ENCODE data around the gene NTN5. TPM values are rescaled to one million over a fixed set of nuclear protein-coding genes. Genes with fewer than 3 reads are reported as not detected.

The NTN5 gene
- total RNA-seq, 1 donor from 2014 or later, result 0.11 TPM

GRCh38 chr19:48642862-48643261 is 30.0 kb downstream of the NTN5 start:
- intact Hi-C loops (cut with micrococcal nuclease), result loop anchor here (10.0 kb wide), 1 partner anchor 102 kb away; the partner anchor contains the start of genes IZUMO1 and RASIP1
- no peak for TF ChIP-seq CTCF (IDR thresholded peaks at IDR 0.05; ENCODE audit: borderline replicate concordance)
- no peaks in the 10 kb centered on the region for H3K9me3 ChIP-seq (replicated peaks)
- H3K27ac ChIP-seq (replicated peaks), result no peak overlapping the region
- H3K27me3 ChIP-seq (ENCODE audit: low read depth), result no peaks in the 10 kb centered on the region
- H3K4me3 ChIP-seq, result no peak overlapping the region
- H3K36me3 ChIP-seq, result no peaks in the 10 kb centered on the region
- peaks cover 32% of the 10 kb centered on the region for H3K4me1 ChIP-seq
- no peak for DNase-seq

DNA sequence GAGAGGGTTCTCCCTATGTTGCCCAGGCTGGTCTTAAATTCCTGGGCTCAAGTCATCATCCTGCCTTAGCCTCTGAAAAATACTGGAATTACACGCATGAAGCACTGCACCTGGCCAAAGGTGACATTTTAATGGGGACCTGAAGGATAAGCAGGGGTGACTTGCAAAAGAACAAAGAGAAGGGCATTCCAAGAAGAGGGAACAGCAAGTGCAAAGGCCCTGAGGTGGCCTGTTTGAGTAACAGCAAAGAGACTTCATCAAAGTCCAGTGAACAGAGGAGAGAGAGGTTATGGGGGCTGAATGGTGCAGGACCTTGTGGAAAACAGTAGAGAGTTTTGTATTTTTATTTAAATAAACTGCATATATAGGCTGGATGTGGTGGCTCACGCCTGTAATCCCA is 31.0 kb downstream of the NTN5 start:
- no peak for TF ChIP-seq CTCF (IDR thresholded peaks at IDR 0.05; ENCODE audit: borderline replicate concordance)
- intact Hi-C loops (cut with micrococcal nuclease), result loop anchor here (10.0 kb wide), 1 partner anchor 103 kb away; the partner anchor contains the start of genes IZUMO1 and RASIP1

DNA sequence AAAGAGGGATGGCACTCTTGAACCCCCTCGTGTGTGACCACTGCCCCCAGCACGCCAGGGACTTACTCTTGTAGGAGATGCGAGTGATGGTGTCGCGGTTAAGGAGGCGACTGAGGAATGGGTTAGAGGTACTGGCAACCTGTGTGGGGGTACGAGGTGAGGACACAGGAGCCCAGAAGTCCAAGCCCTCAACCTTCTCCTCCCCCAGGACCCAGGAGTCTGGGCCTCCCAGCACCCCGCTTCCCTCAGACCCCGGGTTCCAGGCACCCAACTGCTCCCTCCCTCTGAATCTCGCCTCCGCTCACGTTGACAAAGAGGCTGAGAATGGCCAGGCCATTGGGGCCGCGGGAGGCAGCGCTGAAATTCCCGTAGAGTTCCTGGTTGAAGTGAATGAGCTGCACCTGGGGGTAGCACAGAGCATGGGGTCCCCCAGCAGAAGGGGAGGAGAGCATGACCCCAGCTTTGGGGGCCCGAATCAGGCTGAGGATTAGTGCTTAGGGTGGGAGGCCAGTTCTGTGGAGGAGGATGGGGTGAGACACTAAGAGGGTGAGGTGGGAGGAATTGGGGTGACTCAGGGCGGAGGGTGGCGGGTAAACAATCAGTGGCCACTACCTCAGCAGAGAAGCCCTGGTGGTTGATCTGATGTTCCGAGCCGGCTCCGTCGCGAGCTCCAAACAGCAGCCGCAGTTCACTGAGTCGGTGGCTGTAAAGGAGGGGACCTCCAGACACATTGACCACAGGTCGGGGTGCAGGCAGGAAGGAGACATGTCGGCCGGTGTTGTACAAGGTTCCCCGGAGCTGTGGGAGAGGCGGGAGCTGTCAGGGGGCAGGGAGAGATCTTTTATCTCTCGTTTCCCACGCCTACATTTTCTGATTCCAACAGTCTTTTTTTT is 33.1 kb downstream of the NTN5 start:
- DNase-seq, result no peak
- H3K27ac ChIP-seq (replicated peaks), result no peak overlapping the region
- no peaks in the 10 kb centered on the region for H3K27me3 ChIP-seq (ENCODE audit: low read depth)
- H3K9me3 ChIP-seq (replicated peaks), result no peaks in the 10 kb centered on the region
- intact Hi-C loops (cut with micrococcal nuclease), result loop anchor here (10.0 kb wide), 1 partner anchor 105 kb away; the partner anchor contains the start of genes IZUMO1 and RASIP1
- no peaks in the 10 kb centered on the region for H3K36me3 ChIP-seq
- H3K4me1 ChIP-seq, result peaks cover 38% of the 10 kb centered on the region
- no peak overlapping the region for H3K4me3 ChIP-seq
- TF ChIP-seq CTCF (IDR thresholded peaks at IDR 0.05; ENCODE audit: borderline replicate concordance), result no peak

More for the DNA sequence above, 31.0 kb downstream of the NTN5 start:
- Histone ChIP-seq H3K27me3 (ENCODE audit: low read depth) (no peaks in the 10 kb centered on the region), H3K4me3 (no peak overlapping the region), H3K27ac (replicated peaks) (no peak overlapping the region), H3K36me3 (no peaks in the 10 kb centered on the region), H3K4me1 (peaks cover 36% of the 10 kb centered on the region), H3K9me3 (replicated peaks) (no peaks in the 10 kb centered on the region)
- DNase-seq, result no peak

- H3K4me3 ChIP-seq, result peak overlapping the region; percentile 81
- DNase-seq, result no peak
- peaks cover 40% of the 10 kb centered on the region for H3K4me1 ChIP-seq
- no peaks in the 10 kb centered on the region for H3K27me3 ChIP-seq (ENCODE audit: low read depth)
- H3K36me3 ChIP-seq, result no peaks in the 10 kb centered on the region
- no peak for TF ChIP-seq CTCF (IDR thresholded peaks at IDR 0.05; ENCODE audit: borderline replicate concordance)
- intact Hi-C loops (cut with micrococcal nuclease), result no loop called here
- no peaks in the 10 kb centered on the region for H3K9me3 ChIP-seq (replicated peaks)
- peak overlapping the region; percentile 98 for H3K27ac ChIP-seq (replicated peaks)
Measured at GRCh38 chr19:48638831-48639381, 33.9 kb downstream of the NTN5 start.

DNA sequence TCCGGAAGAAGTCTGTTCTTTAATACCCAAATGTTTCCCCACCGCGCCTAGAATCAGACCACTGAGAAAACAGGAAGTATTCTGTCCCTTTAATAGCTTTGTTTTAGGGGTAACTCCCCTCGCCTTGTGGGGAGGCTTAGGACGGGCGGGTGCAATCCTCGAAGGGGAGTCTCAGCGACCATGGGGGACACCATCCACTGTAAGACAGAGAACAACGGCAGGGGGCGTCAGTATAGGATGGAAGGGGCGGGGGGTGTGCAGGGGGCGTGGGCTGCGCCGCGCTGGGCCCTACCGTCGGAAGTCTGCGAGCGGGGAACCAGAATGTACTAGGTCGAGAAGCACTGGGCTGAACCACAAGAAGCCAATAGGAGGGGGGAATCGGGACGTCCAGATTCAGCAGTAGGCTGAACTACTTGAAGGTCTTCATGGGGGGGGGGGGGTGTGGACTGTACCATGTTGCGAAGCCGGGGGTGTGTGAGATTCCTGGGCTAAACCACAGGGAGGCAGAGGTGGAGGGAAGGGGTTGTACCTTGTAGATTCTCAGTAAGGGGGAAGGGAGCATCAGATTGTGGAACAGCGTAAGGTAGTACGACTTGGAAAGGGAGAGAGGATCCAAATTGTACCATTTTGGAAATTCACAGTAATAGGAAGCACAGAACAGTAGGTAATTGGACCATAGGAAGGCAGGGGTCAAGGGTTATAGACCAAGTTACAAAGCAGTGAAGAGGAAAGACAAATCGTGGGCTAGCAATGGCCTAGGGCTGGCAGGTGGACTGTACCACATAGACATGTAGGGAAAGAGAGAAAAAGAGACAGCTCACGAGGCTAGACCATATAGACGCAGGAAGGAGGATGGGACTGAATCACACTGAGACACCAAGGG is 34.6 kb downstream of the NTN5 start:
- intact Hi-C loops (cut with micrococcal nuclease), result no loop called here
- Histone ChIP-seq H3K4me1 (peaks cover 47% of the 10 kb centered on the region), H3K27me3 (ENCODE audit: low read depth) (no peaks in the 10 kb centered on the region), H3K9me3 (replicated peaks) (no peaks in the 10 kb centered on the region), H3K27ac (replicated peaks) (peak overlapping the region; percentile 98), H3K36me3 (peaks cover under 1% of the 10 kb centered on the region), H3K4me3 (peak overlapping the region; percentile 81)
- TF ChIP-seq CTCF (IDR thresholded peaks at IDR 0.05; ENCODE audit: borderline replicate concordance), result no peak
- peak; percentile 77 for DNase-seq

Data from left ventricle myocardium inferior (tissue), 1 donor.